ENCODE results near the gene VWA1. TPM values are rescaled to one million over a fixed set of nuclear protein-coding genes. Genes with fewer than 3 reads are reported as not detected.

The VWA1 gene
- total RNA-seq, 1 experiment from 2014 or later = 35.5 TPM

GRCh38 chr1:1393428-1393827 is 42.1 kb upstream of the VWA1 start:
- CTCF ChIA-PET = interaction anchor here (0.7 kb wide), 1 partner anchor 9 kb away, joined by 3 read pairs; no protein-coding TSS in a partner anchor
- Mint-ChIP-seq H3K4me1 (peaks cover 6% of the 10 kb centered on the region), H3K4me3 (no peak overlapping the region), H3K27ac (no peak overlapping the region), H3K27me3 (ENCODE audit: low read depth) (no peaks in the 10 kb centered on the region), H3K36me3 (peaks cover 88% of the 10 kb centered on the region), H3K9me3 (no peaks in the 10 kb centered on the region)
- ATAC-seq (no peak), DNase-seq (ENCODE audit: low spot score) (no peak)
- POLR2A ChIA-PET = interaction anchor here (0.6 kb wide), 1 partner anchor 201 kb away, joined by 3 read pairs; no protein-coding TSS in a partner anchor
- no peak for TF ChIP-seq IRF1 (CRISPR knock-in tag; IDR thresholded peaks at IDR 0.05)
- TF ChIP-seq NFYB (CRISPR knock-in tag; conservative IDR thresholded peaks at IDR 0.05; ENCODE audit: low read depth) = no peak
- no peak for TF ChIP-seq E2F1 (CRISPR knock-in tag; IDR thresholded peaks at IDR 0.05)
- TF ChIP-seq ZNF281 (CRISPR knock-in tag; IDR thresholded peaks at IDR 0.05) = no peak
- no peak for TF ChIP-seq FOXJ3 (CRISPR knock-in tag; IDR thresholded peaks at IDR 0.05; ENCODE audit: borderline replicate concordance)
- no peak for TF ChIP-seq ZNF532 (CRISPR knock-in tag; IDR thresholded peaks at IDR 0.05; ENCODE audit: borderline replicate concordance)
- no peak for TF ChIP-seq NR3C1 (CRISPR knock-in tag; conservative IDR thresholded peaks at IDR 0.05; ENCODE audit: low read depth)
- no peak for TF ChIP-seq ZNF671 (CRISPR knock-in tag; IDR thresholded peaks at IDR 0.05)
- no peak for TF ChIP-seq EMX1 (CRISPR knock-in tag; IDR thresholded peaks at IDR 0.05)
- TF ChIP-seq ATF1 (CRISPR knock-in tag; IDR thresholded peaks at IDR 0.05) = no peak
- TF ChIP-seq RORB (CRISPR knock-in tag; IDR thresholded peaks at IDR 0.05) = no peak
- no peak for TF ChIP-seq MLX (CRISPR knock-in tag; IDR thresholded peaks at IDR 0.05)
- TF ChIP-seq HMGXB4 (CRISPR knock-in tag; IDR thresholded peaks at IDR 0.05) = no peak
- no peak for TF ChIP-seq CDX4 (CRISPR knock-in tag; IDR thresholded peaks at IDR 0.05; ENCODE audit: borderline replicate concordance)
- TF ChIP-seq ZNF138 (CRISPR knock-in tag; conservative IDR thresholded peaks at IDR 0.05) = no peak
- no peak for TF ChIP-seq TEAD4 (CRISPR knock-in tag; IDR thresholded peaks at IDR 0.05)
- TF ChIP-seq CBFB (CRISPR knock-in tag; IDR thresholded peaks at IDR 0.05; ENCODE audit: low read depth) = no peak
- no peak for TF ChIP-seq CREB1 (CRISPR knock-in tag; IDR thresholded peaks at IDR 0.05)
- no peak for TF ChIP-seq ATF2 (CRISPR knock-in tag; IDR thresholded peaks at IDR 0.05; ENCODE audit: borderline replicate concordance, low read depth)
- no peak for TF ChIP-seq AFF4 (CRISPR knock-in tag; IDR thresholded peaks at IDR 0.05; ENCODE audit: borderline replicate concordance)
